Fibroblast of peridontal ligament (primary cell): ENCODE data around the gene MTG1.

ENCODE experiments used
- DNase-seq: peaks from one replicate; pipeline ENCODE4 v3.0.0-alpha.2; 2010; ENCODE audit errors: extremely low read depth

MTG1 gene, protein sequence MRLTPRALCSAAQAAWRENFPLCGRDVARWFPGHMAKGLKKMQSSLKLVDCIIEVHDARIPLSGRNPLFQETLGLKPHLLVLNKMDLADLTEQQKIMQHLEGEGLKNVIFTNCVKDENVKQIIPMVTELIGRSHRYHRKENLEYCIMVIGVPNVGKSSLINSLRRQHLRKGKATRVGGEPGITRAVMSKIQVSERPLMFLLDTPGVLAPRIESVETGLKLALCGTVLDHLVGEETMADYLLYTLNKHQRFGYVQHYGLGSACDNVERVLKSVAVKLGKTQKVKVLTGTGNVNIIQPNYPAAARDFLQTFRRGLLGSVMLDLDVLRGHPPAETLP

GRCh38 chr10:133394064-133394663, at the start of gene MTG1:
Gene MTG1 (plus strand): TSS chr10:133394157. CDS start chr10:133394221, 64 bp downstream.
- DNase-seq, result peak; percentile 87

DNA sequence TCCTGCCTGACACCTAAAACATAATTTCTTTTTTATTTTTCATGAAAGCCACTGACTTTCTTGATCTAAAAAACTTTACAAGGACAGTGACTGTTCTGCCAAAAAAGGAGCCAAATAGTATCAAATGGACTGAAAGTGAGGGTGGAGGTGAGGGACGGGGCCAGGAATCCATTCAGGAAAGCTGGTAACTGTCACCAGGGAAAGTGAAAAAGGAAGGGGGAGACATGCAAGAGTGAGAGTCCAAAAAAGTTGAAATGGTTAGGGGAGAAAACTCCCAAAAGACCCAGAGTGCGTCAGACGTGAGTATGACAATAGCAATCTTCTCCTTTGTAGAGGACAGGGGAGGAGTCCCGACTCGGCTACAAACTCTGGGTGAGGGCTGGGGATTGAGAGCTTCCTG, 49.7 kb upstream of the MTG1 start:
- no peak for DNase-seq

GRCh38 chr10:133346413-133346812, 47.5 kb upstream of the MTG1 start:
- no peak for DNase-seq

DNA sequence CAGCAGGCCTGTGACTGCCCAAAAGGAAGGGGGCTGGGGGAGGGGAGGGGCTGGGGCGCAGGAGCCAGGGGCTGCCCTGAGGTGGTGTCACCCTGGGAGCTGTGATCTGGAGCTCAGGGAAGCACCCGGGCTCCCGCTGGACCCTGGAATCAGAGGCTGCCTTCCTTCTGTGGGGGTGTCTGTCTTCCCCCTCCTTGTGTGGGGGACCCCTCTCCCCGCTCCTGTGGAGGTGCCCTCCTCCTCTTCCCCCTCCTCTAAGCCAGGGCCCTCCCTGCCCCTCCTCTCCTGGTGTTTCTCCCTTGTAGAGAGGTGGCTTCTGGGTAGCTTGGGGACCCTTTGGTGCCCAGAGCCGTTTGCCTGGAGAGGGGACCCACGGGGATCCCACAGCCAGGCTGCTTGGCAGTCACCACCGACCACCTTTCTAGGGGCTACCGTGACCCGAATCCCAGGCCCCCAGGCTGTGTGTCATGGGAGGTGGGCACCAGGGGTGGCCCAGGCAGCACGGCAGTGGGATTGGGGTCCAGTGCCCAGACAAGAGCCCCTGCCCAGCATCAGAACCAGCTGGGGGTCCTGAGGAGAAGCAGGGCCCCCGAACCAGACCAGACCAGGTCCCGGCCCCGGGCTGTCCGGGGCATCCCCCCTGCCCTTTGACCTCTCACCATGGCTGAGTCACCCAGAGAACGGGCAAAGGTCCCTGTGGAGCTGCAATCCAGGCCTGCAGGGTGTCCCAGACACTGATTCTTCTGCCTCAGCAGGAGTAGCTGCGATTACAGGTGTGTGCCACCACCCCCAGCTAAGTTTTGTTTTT, 46.0 kb upstream of the MTG1 start:
- no peak for DNase-seq

DNA sequence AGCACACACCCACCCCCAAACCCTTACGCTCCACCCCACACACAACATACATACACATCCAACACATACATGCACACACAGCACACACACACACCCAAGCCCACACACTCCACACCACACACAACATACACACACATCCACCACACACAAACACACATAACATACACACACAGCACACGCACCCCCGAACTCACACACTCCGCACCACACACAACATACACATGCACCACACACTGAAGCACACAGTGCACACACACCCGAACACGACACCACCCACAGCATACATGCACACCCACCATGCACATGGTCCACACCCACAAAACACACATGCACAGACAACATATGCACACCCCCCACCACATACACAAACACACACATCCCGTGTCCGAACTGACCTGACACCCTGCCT, 44.8 kb upstream of the MTG1 start:
- DNase-seq, result no peak

GRCh38 chr10:133349577-133350011, 44.4 kb upstream of the MTG1 start:
- DNase-seq, result no peak

DNA sequence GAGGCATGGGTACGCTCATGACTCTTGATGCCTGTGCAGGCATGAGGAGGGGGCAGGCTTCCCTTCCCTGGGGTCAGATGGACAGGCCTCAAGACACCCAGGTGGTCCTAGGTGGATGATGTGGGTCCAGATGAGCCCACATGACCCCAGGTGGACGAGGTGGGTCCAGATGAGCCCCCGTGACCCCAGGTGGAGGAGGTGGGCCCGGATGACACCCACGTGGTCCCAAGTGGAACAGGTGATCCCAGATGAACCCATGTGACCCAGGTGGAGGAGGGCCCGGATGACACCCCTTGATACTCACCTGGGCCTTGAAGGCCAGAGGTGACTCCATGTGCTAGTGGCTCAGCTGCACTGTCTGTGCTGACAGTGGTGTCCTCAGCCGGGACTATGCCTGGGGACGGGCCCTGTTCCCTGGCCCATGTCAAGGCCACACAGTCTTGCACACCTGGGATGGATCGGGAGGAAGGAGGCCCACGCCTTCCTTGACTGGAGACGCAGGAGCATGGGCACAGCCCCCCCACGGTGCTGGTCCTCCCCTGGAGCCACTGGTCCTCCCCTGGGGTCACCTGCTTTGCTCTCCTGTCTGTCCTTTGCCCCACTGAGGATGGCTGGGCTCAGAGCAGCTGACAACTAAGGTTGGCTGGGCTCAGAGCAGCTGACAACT, 43.5 kb upstream of the MTG1 start:
- no peak for DNase-seq

- DNase-seq, result no peak
Observed at GRCh38 chr10:133350950-133351329, 43.0 kb upstream of the MTG1 start.

GRCh38 chr10:133351408-133352318, 42.3 kb upstream of the MTG1 start:
- no peak for DNase-seq

DNA sequence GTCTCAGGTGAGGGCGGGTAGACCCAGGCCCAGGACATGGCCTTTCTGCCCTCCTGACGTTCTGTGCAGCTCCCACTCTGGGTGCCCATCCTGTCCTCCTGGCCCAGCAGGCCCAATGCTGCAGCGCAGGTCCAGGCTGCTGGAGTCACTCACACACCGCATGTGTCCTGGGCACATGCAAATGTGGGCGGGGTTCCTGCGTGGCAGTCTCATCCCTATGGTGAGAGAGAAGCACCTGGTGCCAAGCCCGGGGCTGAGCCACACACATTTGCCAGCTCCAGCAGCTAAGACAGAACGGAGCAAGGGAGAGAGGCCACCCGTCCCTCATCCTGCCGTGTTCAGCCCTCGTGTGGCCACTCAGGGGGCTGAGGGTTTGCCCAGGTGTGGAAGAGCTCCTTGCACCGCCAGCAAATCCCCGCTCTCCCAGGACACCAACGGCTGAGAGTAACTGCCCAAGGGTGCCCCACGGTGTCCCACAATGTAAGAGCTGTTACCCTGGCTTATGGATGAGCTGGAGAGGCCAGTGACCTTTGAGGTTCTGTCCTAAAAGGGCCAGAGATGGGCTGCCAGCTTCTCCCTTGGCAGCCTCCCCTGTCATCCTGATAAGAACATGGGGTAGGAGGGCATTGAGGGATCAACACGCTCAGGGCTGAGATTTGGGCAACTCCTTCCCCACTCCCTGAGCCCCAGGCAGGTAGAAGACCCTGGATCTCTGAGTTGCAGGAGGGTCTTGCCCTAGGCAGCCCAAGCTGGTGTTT, 40.6 kb upstream of the MTG1 start:
- no peak for DNase-seq

DNA sequence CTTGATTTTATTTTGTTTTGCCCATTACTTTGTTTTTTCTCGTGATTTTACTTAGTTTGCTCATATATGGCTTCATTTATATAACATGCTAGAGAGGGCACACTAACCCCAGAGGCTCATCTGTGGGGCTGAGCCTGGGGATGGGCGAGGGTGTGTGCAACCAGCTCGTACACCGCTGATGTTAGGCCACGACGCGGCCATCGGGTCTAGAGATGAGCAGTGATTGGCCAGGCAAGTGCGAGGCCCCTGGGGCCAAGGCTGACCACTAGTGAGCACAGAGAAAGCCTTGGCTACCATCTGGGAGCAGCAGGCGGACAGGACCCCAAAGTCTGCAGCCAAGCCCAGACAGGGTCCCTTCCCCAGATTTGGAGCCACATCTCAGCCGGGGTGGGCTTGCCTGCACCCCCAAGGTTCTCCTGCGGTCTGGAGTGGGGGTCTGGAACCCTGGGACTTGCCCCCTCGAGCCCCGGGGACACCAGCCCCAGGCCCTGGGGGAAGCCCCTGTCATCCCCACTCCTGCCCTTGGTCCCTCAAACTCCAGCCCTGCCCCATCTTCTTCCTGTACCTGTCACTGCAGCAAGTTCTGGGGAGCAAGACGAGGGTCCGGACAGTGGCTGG, 39.9 kb upstream of the MTG1 start:
- DNase-seq, result no peak

GRCh38 chr10:133354672-133355240, 39.2 kb upstream of the MTG1 start:
- DNase-seq, result no peak

DNA sequence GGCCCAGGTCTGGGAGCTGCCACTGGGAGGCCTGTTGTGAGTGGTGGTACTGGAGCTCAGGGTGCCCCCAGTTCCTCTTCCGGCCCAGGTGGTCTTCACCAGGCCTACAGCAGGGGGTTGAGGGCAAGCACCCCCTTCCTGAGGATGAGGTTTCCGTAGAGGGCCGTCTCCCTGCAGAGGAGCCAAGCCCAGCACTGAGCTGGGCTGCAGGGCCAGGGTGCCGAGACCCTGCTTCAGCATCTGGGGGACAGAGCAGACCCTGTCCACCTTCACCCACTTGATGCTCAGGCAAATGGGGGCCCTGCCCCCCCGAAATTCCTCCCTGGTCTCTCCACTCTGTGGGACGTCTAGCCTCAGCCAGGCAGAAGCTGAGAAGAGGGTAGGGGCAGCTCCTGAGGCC, 38.7 kb upstream of the MTG1 start:
- no peak for DNase-seq

DNA sequence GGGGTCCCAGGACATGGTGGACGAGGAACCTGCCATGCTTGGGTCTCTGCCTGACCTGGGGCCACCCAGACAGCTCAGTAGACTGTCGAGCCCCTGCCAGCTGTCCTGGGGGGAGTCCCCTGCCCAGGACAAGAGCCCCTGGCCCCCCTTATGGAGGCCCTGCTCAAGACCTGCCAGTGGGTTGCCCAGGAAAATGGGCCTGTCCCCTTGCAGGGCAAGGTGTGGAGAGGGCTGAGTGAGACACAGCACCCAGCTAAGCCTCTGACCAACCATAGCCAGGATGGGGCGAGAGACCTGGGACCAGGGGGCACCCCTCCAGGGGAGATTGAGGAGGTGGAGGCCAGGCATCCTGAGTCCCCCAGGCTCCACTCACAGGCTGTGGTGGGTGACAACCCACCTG, 38.0 kb upstream of the MTG1 start:
- no peak for DNase-seq

GRCh38 chr10:133356549-133357284, 37.2 kb upstream of the MTG1 start:
- no peak for DNase-seq

DNA sequence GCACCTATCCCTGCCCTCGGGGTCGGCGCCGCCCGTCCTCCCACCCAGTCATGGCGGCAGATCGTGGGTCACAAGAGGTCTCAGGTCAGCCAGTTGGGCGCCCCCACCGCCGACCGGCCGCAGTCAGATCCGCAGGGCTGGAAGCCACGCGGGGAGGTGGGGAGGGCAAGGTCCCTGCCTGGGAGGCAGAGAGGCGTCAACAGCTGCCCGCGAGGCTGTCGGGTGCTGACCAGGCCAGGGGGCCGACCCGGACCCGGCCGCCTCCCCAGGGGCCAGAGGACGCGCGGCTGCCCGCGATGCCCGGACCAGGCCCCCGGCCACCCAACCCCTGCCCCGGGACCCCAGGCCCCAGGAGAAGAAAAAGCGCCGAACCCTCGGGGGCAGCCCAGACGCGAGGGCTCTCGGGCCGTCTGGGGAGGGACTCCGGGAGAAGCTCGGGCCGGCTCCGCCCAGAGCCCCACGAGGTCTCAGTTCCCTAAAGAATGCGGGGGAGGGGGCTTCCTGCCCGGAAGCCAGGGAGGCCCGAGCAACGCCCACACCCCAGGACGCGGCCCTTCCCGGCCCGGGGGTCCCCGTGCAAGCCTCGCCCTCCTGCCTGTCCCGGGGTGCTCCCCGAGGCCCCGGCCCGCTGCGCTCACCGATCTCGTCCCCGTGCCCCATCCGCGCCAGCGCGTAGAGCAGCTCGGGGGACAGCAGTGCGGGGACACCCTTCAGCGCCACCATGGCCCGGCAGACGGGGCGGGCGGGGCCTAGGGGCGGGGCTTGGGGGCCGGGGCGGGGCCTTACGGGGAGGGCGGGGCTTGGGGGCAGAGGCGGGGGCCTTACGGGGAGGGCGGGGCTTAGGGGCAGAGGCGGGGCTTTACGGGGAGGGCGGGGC, 36.4 kb upstream of the MTG1 start, which contains the start of gene FUOM:
Gene FUOM (minus strand): TSS at position 735 of the 877 bp plus-strand sequence. CDS start 12 bp downstream, at position 723.
- peak; percentile 10 for DNase-seq

- no peak for DNase-seq
Observed at GRCh38 chr10:133358162-133358924, 35.6 kb upstream of the MTG1 start.
